Measurements from ENCODE around the gene SGSM2.

SGSM2 gene

DNA sequence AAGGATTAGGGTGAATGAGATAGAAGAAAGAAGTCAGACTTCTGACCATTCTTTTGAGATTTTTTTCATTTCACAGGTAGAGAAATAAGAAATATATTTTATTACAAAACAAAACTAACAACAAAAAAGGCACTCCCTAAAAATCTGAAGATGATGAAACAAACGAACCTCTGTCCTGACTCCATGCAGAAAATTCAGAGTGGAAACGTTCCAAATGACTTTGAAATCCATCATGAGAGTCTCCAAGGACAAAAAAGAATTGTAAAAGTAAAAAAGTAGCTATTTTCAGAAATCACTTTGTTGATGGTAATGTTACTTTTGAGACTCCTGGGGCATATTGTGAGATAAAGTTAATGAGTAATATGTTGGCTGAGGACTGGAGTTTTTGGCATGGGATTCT is 89.9 kb downstream of the SGSM2 start:
- DNase-seq: no peak

DNA sequence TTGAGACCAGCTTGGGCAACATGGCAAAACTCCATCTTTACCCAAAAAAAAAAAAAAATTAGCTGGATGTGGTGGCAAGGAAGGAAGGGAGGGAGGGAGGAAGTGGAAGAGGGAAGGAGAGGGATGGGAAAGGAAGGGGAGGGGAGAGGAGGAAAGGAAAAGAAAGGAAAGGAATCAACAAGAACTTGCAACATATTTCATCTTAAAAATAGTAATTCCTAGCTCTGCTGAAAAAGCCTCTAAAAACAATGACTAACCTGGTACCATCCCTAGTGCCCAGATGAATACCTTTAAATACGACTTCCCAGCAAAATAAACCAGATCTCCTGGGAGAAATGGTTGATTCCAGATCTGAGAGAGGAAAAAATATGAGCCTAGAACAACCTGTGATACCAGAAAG is 90.6 kb downstream of the SGSM2 start:
- DNase-seq: no peak

All from stimulated activated naive CD4-positive, alpha-beta T cell treated with Interleukin-2 at 50 U/mL for 16 hours (primary cell).